ENCODE results near the gene PRKCI. TPM values are rescaled to one million over a fixed set of nuclear protein-coding genes. Genes with fewer than 3 reads are reported as not detected.

Gene PRKCI
- total and polyA plus RNA-seq, 10 donors: 3.6 to 28.7 (median 14.9) TPM

- Histone ChIP-seq H3K4me1 (no peaks in the 10 kb centered on the region), H3K27me3 (replicated peaks in 1 of 7) (no peaks in the 10 kb centered on the region), H3K27ac (no peak overlapping the region), H3K9me3 (no peaks in the 10 kb centered on the region), H3K36me3 (peaks cover 0 to 90% (median 10%) of the 10 kb centered on the region in 6 donors), H3K4me3 (no peak overlapping the region)
- DNase-seq: no peak
- intact Hi-C loops (cut with DNase I; ENCODE audit: low total_unique reads): no loop called here
- TF ChIP-seq CTCF (IDR thresholded peaks at IDR 0.05 in 8 of 11, conservative IDR thresholded peaks at IDR 0.05 in 3 of 11) (no peak), POLR2A (IDR thresholded peaks at IDR 0.05) (no peak), POLR2AphosphoS5 (IDR thresholded peaks at IDR 0.05) (no peak)
- 90 to 97% (median 93%) methylated on average over 2 of the region's 2 CpGs for WGBS, 5 donors
Measured at GRCh38 chr3:170290194-170290593, 68.0 kb downstream of the PRKCI start.

- H3K4me3 ChIP-seq: no peak overlapping the region
- H3K9me3 ChIP-seq: no peaks in the 10 kb centered on the region
- WGBS, 5 donors: 85 to 96% (median 95%) methylated on average over 8 of the region's 8 CpGs
- peaks cover 0 to 82% (median 16%) of the 10 kb centered on the region in 6 donors for H3K36me3 ChIP-seq
- no peaks in the 10 kb centered on the region for H3K27me3 ChIP-seq (replicated peaks in 1 of 7)
- H3K27ac ChIP-seq: no peak overlapping the region
- no peaks in the 10 kb centered on the region for H3K4me1 ChIP-seq
- DNase-seq: no peak
- TF ChIP-seq CTCF (IDR thresholded peaks at IDR 0.05 in 8 of 11, conservative IDR thresholded peaks at IDR 0.05 in 3 of 11) (no peak), POLR2A (IDR thresholded peaks at IDR 0.05) (no peak), POLR2AphosphoS5 (IDR thresholded peaks at IDR 0.05) (no peak)
- intact Hi-C loops (cut with DNase I; ENCODE audit: low total_unique reads): no loop called here
Measured at GRCh38 chr3:170295586-170295985, 73.4 kb downstream of the PRKCI start.

GRCh38 chr3:170296703-170297102 lies 74.5 kb downstream of the PRKCI start:
- intact Hi-C loops (cut with DNase I; ENCODE audit: low total_unique reads): no loop called here
- Histone ChIP-seq H3K4me1 (peaks cover 0 to 6% (median 0%) of the 10 kb centered on the region in 6 donors), H3K9me3 (no peaks in the 10 kb centered on the region), H3K27me3 (replicated peaks in 1 of 7) (no peaks in the 10 kb centered on the region), H3K27ac (no peak overlapping the region), H3K4me3 (no peak overlapping the region), H3K36me3 (peaks cover 0 to 71% (median 16%) of the 10 kb centered on the region in 6 donors)
- no peak for TF ChIP-seq POLR2AphosphoS5 (IDR thresholded peaks at IDR 0.05)
- TF ChIP-seq CTCF (IDR thresholded peaks at IDR 0.05 in 8 of 11, conservative IDR thresholded peaks at IDR 0.05 in 3 of 11): no peak
- TF ChIP-seq POLR2A (IDR thresholded peaks at IDR 0.05): no peak
- no peak for DNase-seq

- H3K4me1 ChIP-seq: peaks cover 0 to 10% (median 0%) of the 10 kb centered on the region in 6 donors
- H3K9me3 ChIP-seq: no peaks in the 10 kb centered on the region
- intact Hi-C loops (cut with DNase I; ENCODE audit: low total_unique reads): no loop called here
- no peak overlapping the region for H3K27ac ChIP-seq
- no peak for TF ChIP-seq POLR2A (IDR thresholded peaks at IDR 0.05)
- TF ChIP-seq POLR2AphosphoS5 (IDR thresholded peaks at IDR 0.05): no peak
- no peak for TF ChIP-seq CTCF (IDR thresholded peaks at IDR 0.05 in 8 of 11, conservative IDR thresholded peaks at IDR 0.05 in 3 of 11)
- no peak for DNase-seq
- WGBS, 5 donors: 47 to 80% (median 63%) methylated on average over 3 of the region's 3 CpGs
- no peaks in the 10 kb centered on the region for H3K27me3 ChIP-seq (replicated peaks in 1 of 7)
- H3K4me3 ChIP-seq: no peak overlapping the region
- peaks cover 0 to 41% (median 10%) of the 10 kb centered on the region in 6 donors for H3K36me3 ChIP-seq
Measured at GRCh38 chr3:170301405-170301804, 79.2 kb downstream of the PRKCI start.

Measured in spleen (tissue), 11 donors.